Measurements from ENCODE around the gene EBF4.
"Not testable (repeated sequence)": the region's sequence is repeated elsewhere in the genome, so short reads cannot be mapped to it uniquely, and the experiment has no call there.

EBF4 gene

DNA sequence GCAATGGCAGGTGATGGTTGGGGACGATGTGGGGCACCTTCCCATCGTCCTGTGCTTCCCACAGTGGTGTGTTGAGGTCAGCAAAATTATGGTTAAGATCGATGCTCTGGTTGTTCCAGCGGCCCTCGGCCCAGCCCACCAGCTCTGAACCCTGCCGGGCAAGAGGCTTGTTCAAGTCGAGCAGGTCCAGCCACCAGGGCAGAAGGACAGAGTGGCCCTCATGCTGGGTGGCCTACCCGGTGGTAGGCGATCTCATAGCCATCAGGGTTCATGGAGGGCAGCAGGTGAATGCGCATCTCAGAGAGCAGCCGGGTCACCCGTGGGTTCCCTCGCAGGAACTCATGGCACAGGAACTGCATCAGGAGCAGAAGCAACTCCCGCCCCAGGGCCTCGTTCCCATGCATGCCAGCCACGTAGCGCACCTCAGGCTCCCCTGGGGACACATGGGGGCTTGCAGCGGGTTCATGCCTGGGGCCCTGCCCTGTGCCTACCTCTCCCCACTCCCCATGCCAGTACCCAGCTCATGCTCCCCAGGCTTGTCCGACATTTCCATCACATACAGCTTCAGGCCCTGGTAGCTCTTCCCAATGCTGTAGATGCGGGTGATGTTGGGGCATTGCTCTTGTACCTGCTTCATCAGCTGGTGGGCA, 103.6 kb downstream of the EBF4 start:
- no peak for DNase-seq (ENCODE audit: low read depth)

DNA sequence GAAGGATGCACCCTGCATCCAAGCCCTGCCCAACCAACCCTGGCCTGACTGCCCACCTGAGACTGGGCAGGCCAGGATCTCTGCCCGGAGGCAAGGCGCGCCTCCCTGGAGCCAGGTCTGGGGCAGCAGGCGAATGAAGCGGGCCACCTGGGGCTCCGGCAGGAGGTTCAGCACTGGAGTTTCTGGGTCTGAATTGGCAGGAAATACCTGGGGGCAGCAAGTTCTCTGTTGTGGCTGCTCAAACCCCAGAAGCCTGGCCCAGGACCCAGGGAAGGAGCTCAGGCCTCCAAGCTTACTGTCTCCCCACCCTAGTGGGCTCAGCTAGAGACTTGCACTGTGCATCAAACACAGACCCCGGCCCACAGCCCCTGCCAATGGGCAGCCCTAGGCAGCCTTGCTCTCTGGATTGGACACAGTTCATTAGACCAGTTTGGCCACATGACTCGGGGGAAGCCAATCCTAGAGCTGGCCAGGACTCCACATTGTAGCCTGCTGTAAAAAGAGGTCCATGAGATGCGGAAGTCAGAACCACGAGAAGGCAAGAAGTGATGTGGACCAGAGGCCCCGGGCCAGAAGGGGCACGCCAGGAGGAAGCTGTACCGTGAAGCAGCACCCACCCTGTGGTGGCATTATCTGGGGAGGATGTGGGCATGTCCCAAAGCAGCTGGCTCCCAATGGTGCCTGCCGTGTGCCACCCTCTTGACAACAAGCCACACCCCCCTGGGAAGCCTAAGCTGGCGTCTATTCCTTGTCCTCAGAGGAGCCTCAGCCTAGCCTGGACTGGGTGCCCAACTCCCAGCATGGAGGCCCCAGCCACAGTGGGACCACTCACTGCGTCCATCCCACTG, 104.8 kb downstream of the EBF4 start:
- no peak for DNase-seq (ENCODE audit: low read depth)

DNA sequence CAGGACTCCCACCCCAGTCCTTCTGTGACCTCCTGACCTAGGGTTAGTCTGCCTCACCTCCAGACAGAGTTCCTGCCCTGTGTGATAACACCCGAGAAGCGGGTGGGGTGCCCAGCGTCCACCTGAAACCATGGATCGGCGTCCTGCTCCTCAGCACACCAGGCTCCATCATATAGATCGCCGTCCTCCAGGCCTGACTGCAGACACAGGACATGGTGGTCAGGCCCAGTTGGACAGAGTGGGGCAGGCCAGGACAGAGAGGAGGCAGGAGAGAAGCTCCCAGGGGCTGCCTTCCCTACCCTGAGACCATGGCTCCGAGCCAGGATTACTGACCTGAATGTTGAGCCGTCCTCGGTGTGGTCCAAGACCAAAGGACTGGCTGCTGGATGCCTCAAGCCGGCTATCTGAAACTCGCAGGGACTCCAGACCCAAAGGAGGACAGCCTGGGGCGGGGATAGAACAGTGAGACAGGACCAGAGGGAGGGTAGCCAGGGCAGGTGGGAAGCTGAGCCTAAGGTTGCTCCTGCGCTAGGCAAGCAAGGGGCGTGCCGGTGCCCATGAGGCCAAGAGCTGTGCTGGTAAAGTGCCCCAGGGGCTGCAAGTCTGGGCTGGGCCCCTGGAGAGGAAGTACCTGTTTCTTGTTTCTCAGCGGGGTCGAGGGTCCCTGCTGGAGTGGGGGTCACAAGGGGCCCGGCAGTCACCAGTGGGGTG, 105.7 kb downstream of the EBF4 start:
- DNase-seq (ENCODE audit: low read depth), result no peak

DNA sequence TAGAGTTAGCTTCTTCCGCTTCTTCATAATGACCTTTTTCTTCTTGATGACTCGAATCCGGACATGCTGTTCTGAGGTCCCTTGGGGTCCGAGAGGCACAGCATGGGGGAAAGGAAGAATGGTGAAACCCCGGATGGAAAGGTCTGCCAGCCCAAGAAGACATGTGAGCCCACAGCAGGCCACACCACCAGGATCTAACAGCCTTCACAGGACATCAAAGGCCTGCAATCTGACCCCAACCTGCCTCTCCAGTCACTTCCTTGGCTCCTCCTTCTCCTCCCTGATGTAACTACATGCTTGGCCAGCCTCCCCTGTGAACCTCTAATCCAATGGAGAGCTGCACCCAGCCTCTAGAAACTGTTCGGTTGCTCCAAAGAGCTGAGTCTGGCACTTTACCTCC, 106.2 kb downstream of the EBF4 start:
- no peak for DNase-seq (ENCODE audit: low read depth)

DNA sequence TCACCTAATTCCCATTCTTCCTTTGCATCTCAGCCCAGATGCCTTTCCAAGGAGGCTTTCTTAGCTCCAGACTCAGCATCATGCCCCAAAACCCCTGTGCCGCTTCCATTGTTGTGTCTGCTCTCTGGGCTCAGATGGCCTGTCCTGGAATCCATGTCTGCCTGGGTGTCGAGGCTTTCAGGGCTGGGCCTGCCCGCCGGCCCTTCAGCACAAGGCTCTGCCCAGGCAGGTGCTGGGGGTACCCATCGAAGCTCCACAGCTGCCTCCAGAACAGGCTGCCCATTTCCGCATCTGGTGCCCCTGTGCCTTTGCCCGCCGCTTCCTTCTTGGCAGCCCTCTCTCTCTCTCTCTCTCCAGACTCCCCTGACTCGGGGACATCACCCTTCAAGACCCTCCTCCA, 106.7 kb downstream of the EBF4 start:
- no peak for DNase-seq (ENCODE audit: low read depth)

DNA sequence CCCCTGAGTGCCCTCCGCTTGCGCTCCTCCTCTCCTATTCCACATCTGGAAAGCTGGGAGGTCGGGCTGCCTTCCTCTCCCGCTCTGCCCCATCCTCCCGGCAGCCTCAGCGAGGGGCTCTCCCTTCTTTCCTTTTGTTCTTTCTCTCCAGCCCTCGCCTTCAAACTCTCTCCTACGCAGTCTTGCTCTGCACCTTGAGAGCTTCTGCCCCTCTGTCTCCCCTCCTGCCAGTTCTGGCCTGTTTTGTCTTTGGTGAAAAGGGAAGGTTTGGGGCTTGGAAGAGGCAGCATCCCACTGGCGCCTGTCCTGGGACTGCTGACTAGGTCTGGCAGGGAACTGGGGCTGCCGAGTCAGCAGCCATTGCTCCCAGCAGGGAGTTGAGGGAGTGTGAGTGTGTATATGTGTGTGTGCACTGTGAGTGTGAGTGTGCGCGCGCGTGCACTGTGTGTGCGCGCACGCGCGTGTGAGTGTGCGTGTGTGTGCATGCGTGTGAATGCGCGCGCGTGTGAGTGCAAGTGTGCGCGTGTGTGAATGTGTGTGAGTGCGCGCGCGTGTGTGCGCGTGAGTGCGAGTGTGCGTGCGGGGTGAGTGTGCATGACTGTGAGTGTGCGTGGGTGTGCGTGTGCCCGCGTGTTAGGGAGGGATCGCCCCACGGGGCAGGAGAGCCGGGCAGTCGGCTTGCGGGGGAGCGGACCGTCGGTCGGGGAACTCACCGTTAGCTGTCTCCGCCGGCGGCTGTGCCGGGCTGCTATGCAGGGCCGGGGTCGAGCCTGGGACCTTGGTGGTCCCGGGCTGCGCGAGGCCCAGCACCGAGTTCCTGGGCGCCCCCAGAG, 107.3 kb downstream of the EBF4 start:
- DNase-seq (ENCODE audit: low read depth), result no peak

DNA sequence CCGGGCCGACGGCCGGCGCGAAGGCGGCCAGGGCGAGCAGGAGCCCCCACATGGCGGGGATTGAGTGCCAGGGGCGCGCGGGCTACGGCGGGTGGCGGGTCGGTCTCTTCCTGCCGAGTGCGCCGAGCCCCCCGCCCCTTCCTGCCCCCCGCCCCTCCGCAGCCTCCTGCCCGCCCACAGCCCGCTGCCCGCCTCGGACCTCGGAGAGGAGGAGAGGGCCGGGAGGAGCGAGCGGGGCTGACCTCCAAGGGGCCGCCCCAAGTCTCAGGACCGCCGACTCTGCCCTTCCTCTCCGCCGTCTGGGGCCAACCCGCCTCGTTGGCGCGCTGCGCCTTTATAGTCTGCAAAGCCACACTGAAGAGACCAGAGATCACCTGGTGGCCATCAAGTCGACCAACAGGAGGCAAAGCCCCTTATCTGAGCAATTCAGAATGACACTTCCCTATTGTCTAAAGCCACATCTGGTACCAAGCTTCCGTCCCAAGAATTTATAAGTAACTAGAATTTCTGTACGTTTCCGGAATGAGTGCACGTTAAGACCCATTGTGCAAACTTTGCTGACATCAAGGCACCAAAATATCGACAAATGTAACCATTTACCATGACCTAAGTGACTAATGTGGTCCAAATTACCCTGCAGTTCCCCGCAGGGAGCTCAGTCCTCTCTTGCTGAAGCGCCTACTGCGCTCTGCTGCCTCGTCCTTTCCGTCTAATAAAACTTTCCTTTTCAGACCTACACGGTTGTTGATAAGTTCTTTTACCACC, 108.1 kb downstream of the EBF4 start, which contains the start of gene CPXM1:
Gene CPXM1, minus strand, starts transcription at position 107 of the 765 bp plus-strand sequence. Its CDS starts 55 bp downstream, at position 52.
- DNase-seq (ENCODE audit: low read depth), result no peak

DNA sequence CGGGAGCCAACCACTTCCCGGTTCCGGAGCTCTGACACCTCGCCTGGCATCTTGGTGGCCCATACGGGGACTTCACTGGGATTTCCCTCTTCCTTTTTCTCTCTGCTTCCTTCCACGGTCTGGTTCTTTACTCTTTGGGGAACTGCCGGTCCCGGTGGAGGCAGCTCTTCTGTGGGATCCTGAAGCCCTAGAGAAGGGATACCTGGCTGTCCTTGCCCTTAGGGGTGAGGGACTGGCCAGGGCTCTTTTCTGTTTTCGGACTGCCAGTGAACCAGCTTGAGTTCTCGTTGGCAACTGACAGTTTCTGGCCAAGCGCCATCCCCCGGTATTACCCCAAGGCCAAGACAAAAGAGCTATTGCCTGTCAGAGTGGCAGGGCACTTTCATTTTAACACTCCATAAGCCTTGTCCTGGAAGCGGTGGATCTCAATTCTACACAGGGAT, 108.7 kb downstream of the EBF4 start:
- no peak for DNase-seq (ENCODE audit: low read depth)

DNA sequence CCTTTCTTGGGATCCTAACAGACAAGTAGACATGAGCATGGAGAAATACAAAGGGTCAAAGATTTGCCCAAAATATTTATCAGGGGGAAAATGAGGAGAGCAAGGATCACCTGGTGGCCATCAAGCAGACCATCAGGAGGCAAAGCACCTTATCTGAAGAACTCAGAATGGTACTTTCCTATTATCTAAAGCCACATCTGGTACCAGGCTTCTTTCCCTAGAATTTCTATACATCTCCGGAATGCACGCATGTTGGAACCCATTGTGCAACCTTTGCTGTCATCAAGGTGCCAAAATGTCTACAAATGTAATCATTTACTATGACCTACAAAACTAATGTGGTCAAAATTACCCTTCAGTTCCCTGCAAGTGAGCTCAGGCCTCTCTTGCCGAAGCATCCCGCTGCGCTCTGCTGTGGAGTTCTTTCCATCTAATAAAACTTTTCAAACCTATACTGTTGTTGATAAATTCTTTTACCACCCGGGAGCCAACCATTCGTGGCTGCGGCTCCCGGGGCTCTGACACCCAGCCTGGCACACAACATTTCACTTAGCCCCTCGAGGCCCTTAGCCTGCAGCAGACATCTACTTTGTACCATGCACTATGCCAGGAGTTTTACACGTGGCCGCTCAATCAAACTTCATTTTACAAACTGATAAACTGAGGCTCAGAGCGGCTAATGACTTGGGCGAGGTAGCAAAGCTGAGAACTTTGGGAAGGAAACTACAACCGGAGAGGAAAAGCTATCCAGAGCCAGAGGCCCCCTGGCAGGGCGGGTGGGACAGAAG, 111.7 kb downstream of the EBF4 start:
- DNase-seq (ENCODE audit: low read depth), result no peak

DNA sequence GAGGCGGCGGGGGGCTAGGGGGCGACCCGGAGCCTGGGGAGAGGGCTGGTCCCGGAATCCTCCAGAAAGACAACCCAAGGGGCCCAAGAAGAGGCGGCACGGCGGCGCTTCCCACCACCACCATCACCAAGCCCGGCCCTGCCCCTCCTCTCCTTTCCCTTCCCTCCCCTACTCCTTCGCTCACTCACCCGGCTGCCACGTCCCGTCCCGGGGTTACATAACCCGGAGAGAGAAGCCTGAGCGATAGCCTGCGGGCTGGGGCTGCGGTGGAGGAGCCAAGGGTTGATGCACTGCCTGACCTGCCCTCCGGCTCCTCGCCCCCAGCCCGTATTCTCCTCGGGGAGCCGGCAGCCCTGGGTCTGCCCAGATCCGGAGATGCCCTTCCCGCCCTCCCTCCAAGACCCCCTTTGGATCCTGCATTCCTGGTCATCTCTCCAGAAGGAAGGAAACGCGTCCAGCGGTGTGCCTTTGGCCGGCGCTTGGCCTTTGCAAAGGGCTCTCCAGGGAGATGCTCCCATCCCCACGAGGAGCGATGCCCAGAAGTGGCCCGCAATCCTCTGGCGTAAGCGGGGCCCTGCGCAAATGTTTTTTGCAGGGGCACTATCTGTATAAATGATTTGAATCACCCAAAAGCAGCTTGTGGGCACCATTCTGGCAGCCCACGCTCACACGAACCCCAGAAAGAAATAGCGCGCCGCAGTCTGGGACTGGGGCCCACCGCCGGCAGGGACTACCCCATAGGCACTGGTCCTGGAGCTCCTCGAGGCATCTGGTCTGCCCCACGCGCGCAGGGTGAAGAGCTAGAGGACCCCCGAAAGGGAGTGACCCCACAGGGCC, 112.5 kb downstream of the EBF4 start:
- no peak for DNase-seq (ENCODE audit: low read depth)

DNA sequence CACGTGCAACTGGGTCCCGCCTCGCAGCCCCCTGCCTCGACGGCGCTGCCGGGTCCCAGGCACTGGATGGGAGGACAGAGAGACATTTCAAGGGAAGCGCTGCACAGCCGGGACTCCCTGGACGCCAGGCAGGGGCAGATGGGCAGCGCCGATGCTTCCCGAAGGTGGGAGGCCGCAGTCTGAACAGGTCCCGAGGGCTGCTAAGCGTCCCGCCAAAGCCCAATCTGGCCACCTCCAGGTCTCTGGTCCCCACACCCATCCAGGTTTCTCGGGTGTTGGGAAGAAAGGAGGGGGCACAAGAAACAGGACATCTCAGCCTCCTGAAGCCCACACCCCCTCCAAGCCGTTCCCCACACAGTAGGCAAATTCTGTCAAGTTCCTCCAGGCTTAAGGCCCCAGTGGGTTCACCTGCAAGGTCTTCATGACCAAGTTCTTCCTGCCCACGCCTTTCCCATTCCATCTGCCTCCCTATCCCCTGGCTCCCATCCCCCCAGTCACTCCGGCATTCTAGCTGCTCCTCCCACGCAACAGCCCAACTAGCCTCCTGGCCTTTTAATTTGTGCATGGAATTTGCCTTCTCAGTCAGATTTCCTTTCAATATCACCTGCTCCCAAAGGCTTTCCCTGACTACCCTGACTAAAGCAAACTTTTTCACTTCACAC, 113.2 kb downstream of the EBF4 start:
- DNase-seq (ENCODE audit: low read depth), result no peak

DNA sequence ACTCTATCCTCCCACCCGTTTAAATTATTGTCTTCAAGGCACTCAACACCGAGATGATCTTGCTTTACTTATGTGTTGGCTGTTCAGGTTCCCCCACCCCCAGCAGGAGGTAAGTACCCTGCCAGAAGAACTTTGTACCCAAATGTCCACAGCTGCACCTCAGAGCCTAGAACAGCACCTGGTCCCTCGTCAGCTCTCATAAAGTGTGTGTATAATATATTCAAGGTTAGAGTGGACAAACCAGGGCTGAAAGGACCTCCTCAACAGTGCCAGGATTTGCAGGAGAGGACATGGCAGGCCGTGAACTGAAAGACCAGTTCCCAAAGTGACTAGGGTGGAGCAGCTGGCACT, 113.7 kb downstream of the EBF4 start:
- DNase-seq (ENCODE audit: low read depth), result no peak

DNA sequence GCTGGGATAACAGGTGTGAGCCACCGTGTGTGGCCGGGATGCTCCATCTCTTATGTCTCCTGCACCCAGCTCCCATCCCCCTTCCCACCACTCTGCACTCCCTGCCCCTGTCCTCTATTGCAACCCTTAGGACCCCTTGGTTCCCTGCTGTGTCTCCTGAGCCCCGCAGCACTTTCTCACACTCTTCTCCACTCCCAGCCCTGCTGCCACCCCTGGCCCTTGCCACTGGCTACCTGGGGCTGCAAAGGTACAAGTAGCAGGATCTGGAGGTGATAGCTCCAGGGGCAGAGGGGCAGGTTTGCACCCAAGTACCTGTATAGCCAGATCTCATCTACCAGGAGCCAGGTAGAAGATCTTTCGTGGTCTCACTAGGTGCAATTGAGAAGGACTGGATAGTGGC, 114.4 kb downstream of the EBF4 start:
- DNase-seq (ENCODE audit: low read depth), result no peak

DNA sequence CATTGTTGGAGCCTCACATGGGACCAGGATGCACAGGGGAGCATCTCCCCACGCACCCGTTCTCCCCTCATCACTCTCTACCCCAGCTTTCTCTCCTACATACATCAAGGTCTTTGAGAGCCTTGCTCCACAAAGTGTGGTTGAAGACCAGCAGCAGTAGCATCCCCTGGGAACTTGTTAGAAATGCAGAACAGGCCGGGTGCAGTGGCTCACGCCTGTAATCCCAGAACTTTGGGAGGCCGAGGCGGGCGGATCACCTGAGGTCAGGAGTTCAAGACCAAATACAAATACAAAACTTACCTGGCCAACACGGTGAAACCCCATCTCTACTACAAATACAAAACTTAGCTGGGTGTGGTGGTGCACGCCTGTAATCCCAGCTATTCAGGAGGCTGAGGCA, 115.3 kb downstream of the EBF4 start:
- not testable (repeated sequence) for DNase-seq (ENCODE audit: low read depth)

DNA sequence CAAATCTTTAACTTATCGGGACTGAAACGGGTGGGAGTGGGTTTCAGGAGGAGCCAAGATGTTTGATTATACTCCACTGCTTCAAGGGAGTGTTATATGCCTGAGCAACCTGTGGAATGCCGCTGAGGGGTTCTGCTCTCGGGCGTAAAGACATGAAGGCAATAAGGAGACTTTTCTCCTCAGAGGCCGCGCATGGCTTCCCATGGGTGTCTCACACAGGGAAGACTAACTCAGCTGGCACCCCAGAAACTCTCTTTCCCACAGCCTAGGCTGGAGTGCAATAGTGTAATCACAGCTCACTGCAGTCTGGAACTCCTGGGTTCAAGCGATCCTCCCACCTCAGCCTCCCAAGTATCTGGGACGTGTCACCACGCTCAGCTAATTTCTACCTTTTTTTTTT, 117.1 kb downstream of the EBF4 start:
- DNase-seq (ENCODE audit: low read depth), result no peak

All from activated T-helper 9 cell treated with anti-CD3 and anti-CD28 coated beads, Interleukin-2, amount 50 U/mL, for 16 hours (primary cell).